ENCODE data around the gene TRIM27.
A peak's percentile ranks its signal among the peaks of the same experiment; 100 is the strongest.

TRIM27 gene

GRCh38 chr6:28867086-28867409, 56.7 kb downstream of the TRIM27 start:
- TF ChIP-seq REST (IDR thresholded peaks at IDR 0.05; ENCODE audit: insufficient read depth in 1 of 2, low read depth in 2 of 2, low read length in 2 of 2) (no peak), POLR2AphosphoS5 (IDR thresholded peaks at IDR 0.05; ENCODE audit: low read depth, low read length) (no peak), FOXP2 (optimal IDR thresholded peaks at IDR 0.05; ENCODE audit: borderline replicate concordance, extremely low read depth, extremely low read length, insufficient read depth) (no peak), TAF1 (IDR thresholded peaks at IDR 0.05; ENCODE audit: borderline replicate concordance, insufficient read depth, low read length) (no peak), SIN3A (IDR thresholded peaks at IDR 0.05; ENCODE audit: borderline replicate concordance, insufficient read depth, low read length) (no peak)

GRCh38 chr6:28865401-28866204, 58.2 kb downstream of the TRIM27 start:
- no peak for TF ChIP-seq REST (IDR thresholded peaks at IDR 0.05; ENCODE audit: insufficient read depth in 1 of 2, low read depth in 2 of 2, low read length in 2 of 2)
- peak; percentile 79 for TF ChIP-seq POLR2AphosphoS5 (IDR thresholded peaks at IDR 0.05; ENCODE audit: low read depth, low read length)
- 0 out of 2 replicates have a peak, but pooled peaks have one; percentile 21 for TF ChIP-seq TAF1 (IDR thresholded peaks at IDR 0.05; ENCODE audit: borderline replicate concordance, insufficient read depth, low read length)
- TF ChIP-seq FOXP2 (optimal IDR thresholded peaks at IDR 0.05; ENCODE audit: borderline replicate concordance, extremely low read depth, extremely low read length, insufficient read depth) = no peak
- TF ChIP-seq SIN3A (IDR thresholded peaks at IDR 0.05; ENCODE audit: borderline replicate concordance, insufficient read depth, low read length) = no peak

GRCh38 chr6:28864326-28864923, 59.4 kb downstream of the TRIM27 start:
- TF ChIP-seq POLR2AphosphoS5 (IDR thresholded peaks at IDR 0.05; ENCODE audit: low read depth, low read length) (no peak), SIN3A (IDR thresholded peaks at IDR 0.05; ENCODE audit: borderline replicate concordance, insufficient read depth, low read length) (no peak), FOXP2 (optimal IDR thresholded peaks at IDR 0.05; ENCODE audit: borderline replicate concordance, extremely low read depth, extremely low read length, insufficient read depth) (no peak), TAF1 (IDR thresholded peaks at IDR 0.05; ENCODE audit: borderline replicate concordance, insufficient read depth, low read length) (no peak), REST (IDR thresholded peaks at IDR 0.05; ENCODE audit: insufficient read depth in 1 of 2, low read depth in 2 of 2, low read length in 2 of 2) (no peak)

- TF ChIP-seq REST (IDR thresholded peaks at IDR 0.05; ENCODE audit: insufficient read depth in 1 of 2, low read depth in 2 of 2, low read length in 2 of 2) (no peak), POLR2AphosphoS5 (IDR thresholded peaks at IDR 0.05; ENCODE audit: low read depth, low read length) (no peak), TAF1 (IDR thresholded peaks at IDR 0.05; ENCODE audit: borderline replicate concordance, insufficient read depth, low read length) (no peak), FOXP2 (optimal IDR thresholded peaks at IDR 0.05; ENCODE audit: borderline replicate concordance, extremely low read depth, extremely low read length, insufficient read depth) (no peak), SIN3A (IDR thresholded peaks at IDR 0.05; ENCODE audit: borderline replicate concordance, insufficient read depth, low read length) (no peak)
Measured at GRCh38 chr6:28863604-28864325, 60.0 kb downstream of the TRIM27 start.
